ENCODE data around the gene RWDD1. TPM values are rescaled to one million over a fixed set of nuclear protein-coding genes. Genes with fewer than 3 reads are reported as not detected.

The RWDD1 gene
- total RNA-seq, 1 experiment from 2014 or later: 52.3 TPM

GRCh38 chr6:116528133-116528532 lies 43.2 kb upstream of the RWDD1 start:
- Histone ChIP-seq H3K27ac (ENCODE audit: low read depth, low read length, poor library complexity, severe bottlenecking) (no peak overlapping the region), H3K4me1 (ENCODE audit: insufficient read depth, low read length, poor library complexity, severe bottlenecking) (peaks cover 10% of the 10 kb centered on the region), H3K9me3 (ENCODE audit: low read depth, low read length, poor library complexity, severe bottlenecking) (no peaks in the 10 kb centered on the region), H3K36me3 (ENCODE audit: insufficient read depth, low read length, poor library complexity, severe bottlenecking) (no peaks in the 10 kb centered on the region), H3K4me3 (ENCODE audit: low read depth, low read length, poor library complexity, severe bottlenecking) (no peak overlapping the region), H3K27me3 (replicated peaks; ENCODE audit: insufficient read depth, low read depth, low read length, poor library complexity) (no peaks in the 10 kb centered on the region)
- no TSS peak for BruUV-seq (replicated peaks)
- POLR2A ChIA-PET (ENCODE audit: low non-redundant PET): no interaction called here
- DNase-seq (ENCODE audit: low spot score): no peak
- TF ChIP-seq, protein P1, sequence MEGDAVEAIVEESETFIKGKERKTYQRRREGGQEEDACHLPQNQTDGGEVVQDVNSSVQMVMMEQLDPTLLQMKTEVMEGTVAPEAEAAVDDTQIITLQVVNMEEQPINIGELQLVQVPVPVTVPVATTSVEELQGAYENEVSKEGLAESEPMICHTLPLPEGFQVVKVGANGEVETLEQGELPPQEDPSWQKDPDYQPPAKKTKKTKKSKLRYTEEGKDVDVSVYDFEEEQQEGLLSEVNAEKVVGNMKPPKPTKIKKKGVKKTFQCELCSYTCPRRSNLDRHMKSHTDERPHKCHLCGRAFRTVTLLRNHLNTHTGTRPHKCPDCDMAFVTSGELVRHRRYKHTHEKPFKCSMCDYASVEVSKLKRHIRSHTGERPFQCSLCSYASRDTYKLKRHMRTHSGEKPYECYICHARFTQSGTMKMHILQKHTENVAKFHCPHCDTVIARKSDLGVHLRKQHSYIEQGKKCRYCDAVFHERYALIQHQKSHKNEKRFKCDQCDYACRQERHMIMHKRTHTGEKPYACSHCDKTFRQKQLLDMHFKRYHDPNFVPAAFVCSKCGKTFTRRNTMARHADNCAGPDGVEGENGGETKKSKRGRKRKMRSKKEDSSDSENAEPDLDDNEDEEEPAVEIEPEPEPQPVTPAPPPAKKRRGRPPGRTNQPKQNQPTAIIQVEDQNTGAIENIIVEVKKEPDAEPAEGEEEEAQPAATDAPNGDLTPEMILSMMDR (conservative IDR thresholded peaks at IDR 0.05; ENCODE audit: low read depth, low read length): no peak
- no peak for TF ChIP-seq EZH2 (IDR thresholded peaks at IDR 0.05; ENCODE audit: borderline replicate concordance, low read depth, low read length, poor library complexity, severe bottlenecking)
- intact Hi-C loops (cut with micrococcal nuclease; ENCODE audit: unreplicated experiment): no loop called here
- CTCF ChIA-PET: no interaction called here

GRCh38 chr6:116528780-116529179 lies 42.5 kb upstream of the RWDD1 start:
- ChIA-PET CTCF (no interaction called here), POLR2A (ENCODE audit: low non-redundant PET) (no interaction called here)
- H3K4me3 ChIP-seq (ENCODE audit: low read depth, low read length, poor library complexity, severe bottlenecking): no peak overlapping the region
- BruUV-seq (replicated peaks): no TSS peak
- DNase-seq (ENCODE audit: low spot score): no peak
- peaks cover 10% of the 10 kb centered on the region for H3K4me1 ChIP-seq (ENCODE audit: insufficient read depth, low read length, poor library complexity, severe bottlenecking)
- TF ChIP-seq EZH2 (IDR thresholded peaks at IDR 0.05; ENCODE audit: borderline replicate concordance, low read depth, low read length, poor library complexity, severe bottlenecking): no peak
- TF ChIP-seq, protein P1 (conservative IDR thresholded peaks at IDR 0.05; ENCODE audit: low read depth, low read length): no peak
- intact Hi-C loops (cut with micrococcal nuclease; ENCODE audit: unreplicated experiment): no loop called here
- no peak overlapping the region for H3K27ac ChIP-seq (ENCODE audit: low read depth, low read length, poor library complexity, severe bottlenecking)
- no peaks in the 10 kb centered on the region for H3K27me3 ChIP-seq (replicated peaks; ENCODE audit: insufficient read depth, low read depth, low read length, poor library complexity)
- no peaks in the 10 kb centered on the region for H3K36me3 ChIP-seq (ENCODE audit: insufficient read depth, low read length, poor library complexity, severe bottlenecking)
- H3K9me3 ChIP-seq (ENCODE audit: low read depth, low read length, poor library complexity, severe bottlenecking): no peaks in the 10 kb centered on the region

GRCh38 chr6:116529466-116530290 lies 41.6 kb upstream of the RWDD1 start:
- Histone ChIP-seq H3K4me1 (ENCODE audit: insufficient read depth, low read length, poor library complexity, severe bottlenecking) (peaks cover 10% of the 10 kb centered on the region), H3K27me3 (replicated peaks; ENCODE audit: insufficient read depth, low read depth, low read length, poor library complexity) (no peaks in the 10 kb centered on the region), H3K36me3 (ENCODE audit: insufficient read depth, low read length, poor library complexity, severe bottlenecking) (no peaks in the 10 kb centered on the region), H3K4me3 (ENCODE audit: low read depth, low read length, poor library complexity, severe bottlenecking) (no peak overlapping the region), H3K27ac (ENCODE audit: low read depth, low read length, poor library complexity, severe bottlenecking) (no peak overlapping the region), H3K9me3 (ENCODE audit: low read depth, low read length, poor library complexity, severe bottlenecking) (no peaks in the 10 kb centered on the region)
- ChIA-PET CTCF (no interaction called here), POLR2A (ENCODE audit: low non-redundant PET) (no interaction called here)
- BruUV-seq (replicated peaks): no TSS peak
- DNase-seq (ENCODE audit: low spot score): no peak
- TF ChIP-seq EZH2 (IDR thresholded peaks at IDR 0.05; ENCODE audit: borderline replicate concordance, low read depth, low read length, poor library complexity, severe bottlenecking): no peak
- TF ChIP-seq, protein P1 (conservative IDR thresholded peaks at IDR 0.05; ENCODE audit: low read depth, low read length): no peak
- intact Hi-C loops (cut with micrococcal nuclease; ENCODE audit: unreplicated experiment): no loop called here

Data from A673 (cell line).